Transverse colon (tissue), 4 donors: ENCODE results near the gene MTERF4. TPM values are rescaled to one million over a fixed set of nuclear protein-coding genes. Genes with fewer than 3 reads are reported as not detected.

Experiments
- DNase-seq: peaks from one replicate; pipeline ENCODE4 v3.0.0-alpha.2; 2019
- H3K27ac ChIP-seq, 4 donors: fragments of 200-600 bp; sonication (generic); 2 replicates each; pipeline ENCODE4 v1.5.1; 2016 to 2018; ENCODE audit warnings: inconsistent platforms in 4 of 4
- H3K27me3 ChIP-seq: fragments of 200-600 bp; sonication (generic); 2 replicates; pipeline ENCODE4 v1.5.1; 2017; ENCODE audit warnings: inconsistent platforms
- H3K36me3 ChIP-seq, 4 donors: fragments of 200-600 bp; sonication (generic); 2 replicates each; pipeline ENCODE4 v1.5.1; 2017 to 2019; ENCODE audit warnings: inconsistent platforms in 4 of 4
- H3K4me1 ChIP-seq, 4 donors: fragments of 200-600 bp; sonication (generic); 2 replicates each; pipeline ENCODE4 v1.5.1; 2017 to 2020; ENCODE audit warnings: inconsistent platforms in 4 of 4
- H3K4me3 ChIP-seq, 4 donors: fragments of 200-600 bp; sonication (generic); 1 replicate in 1 of 4; 2 replicates in 3 of 4; pipeline versions ENCODE4 v1.5.1 to v1.6.1; 2017 to 2019; ENCODE audit warnings: inconsistent platforms in 4 of 4
- H3K9me3 ChIP-seq, 2 donors: fragments of 200-600 bp; sonication (generic); 2 replicates each; pipeline ENCODE4 v1.5.1; 2017 to 2019; ENCODE audit warnings: inconsistent platforms in 2 of 2
- EP300 ChIP-seq: sonication (generic); formaldehyde crosslinking; IDR thresholded peaks from one replicate; pipeline ENCODE4 v1.6.1; 2017; ENCODE audit warnings: antibody characterized with exemption, low read depth
- POLR2A ChIP-seq: fragments of 450-650 bp; IDR thresholded peaks from one replicate; pipeline ENCODE4 v1.6.1; 2016; ENCODE audit warnings: antibody characterized with exemption, mild to moderate bottlenecking, moderate library complexity
- POLR2AphosphoS5 ChIP-seq, 3 donors: sonication (generic); formaldehyde crosslinking; IDR thresholded peaks; one replicate each; pipeline ENCODE4 v1.6.1; 2016; ENCODE audit warnings: antibody characterized with exemption in 3 of 3
- WGBS, 2 donors: methylation state at CpG; one replicate each; pipeline ENCODE4 v1.1.5; 2018; ENCODE audit warnings: low coverage in 1 of 2; 5-methylcytosine and 5-hydroxymethylcytosine counted together
- in situ Hi-C, 4 donors: fragments of 200-750 bp; cut with MboI; loops; one replicate each; pipeline versions ENCODE4 v1.15.0 to v1.15.1; 2017; ENCODE audit warnings: low sequenced_read_pairs in 3 of 4, low pct_ligation_motif_present in 1 of 4, low pct_unique_long_range_greater_than_20kb in 1 of 4
- intact Hi-C: fragments of 100-400 bp; cut with DNase I; formaldehyde crosslinking; loops from one replicate; pipeline ENCODE4 v1.15.1; 2023; ENCODE audit warnings: low total_unique reads
- total RNA-seq, 4 donors: library from RNA; depleted of rRNA; stranded (reverse); fragments of >200 nt; gene quantifications; one replicate each; pipeline ENCODE4 v1.1.0, GENCODE V29; 2016
- TF ChIP-seq, protein P1 (sequence below), 5 experiments: fragments of 200-600 bp in 3 of 5; fragments of 450-650 bp in 2 of 5; sonication (generic) in 3 of 5; IDR thresholded peaks; 1 replicate in 2 of 5; 2 replicates in 3 of 5; pipeline ENCODE4 v1.5.1; 2016 to 2017; ENCODE audit warnings: antibody characterized with exemption in 5 of 5, inconsistent platforms in 3 of 5, mild to moderate bottlenecking in 2 of 5, moderate library complexity in 1 of 5

The MTERF4 gene
- total RNA-seq, 4 donors from 2014 or later, result 25.4 to 161 (median 34.3) TPM

GRCh38 chr2:241114836-241115235 lies 12.7 kb upstream of the MTERF4 start:
- TF ChIP-seq POLR2AphosphoS5 (IDR thresholded peaks at IDR 0.05) (no peak), POLR2A (no peak)
- TF ChIP-seq, protein P1, sequence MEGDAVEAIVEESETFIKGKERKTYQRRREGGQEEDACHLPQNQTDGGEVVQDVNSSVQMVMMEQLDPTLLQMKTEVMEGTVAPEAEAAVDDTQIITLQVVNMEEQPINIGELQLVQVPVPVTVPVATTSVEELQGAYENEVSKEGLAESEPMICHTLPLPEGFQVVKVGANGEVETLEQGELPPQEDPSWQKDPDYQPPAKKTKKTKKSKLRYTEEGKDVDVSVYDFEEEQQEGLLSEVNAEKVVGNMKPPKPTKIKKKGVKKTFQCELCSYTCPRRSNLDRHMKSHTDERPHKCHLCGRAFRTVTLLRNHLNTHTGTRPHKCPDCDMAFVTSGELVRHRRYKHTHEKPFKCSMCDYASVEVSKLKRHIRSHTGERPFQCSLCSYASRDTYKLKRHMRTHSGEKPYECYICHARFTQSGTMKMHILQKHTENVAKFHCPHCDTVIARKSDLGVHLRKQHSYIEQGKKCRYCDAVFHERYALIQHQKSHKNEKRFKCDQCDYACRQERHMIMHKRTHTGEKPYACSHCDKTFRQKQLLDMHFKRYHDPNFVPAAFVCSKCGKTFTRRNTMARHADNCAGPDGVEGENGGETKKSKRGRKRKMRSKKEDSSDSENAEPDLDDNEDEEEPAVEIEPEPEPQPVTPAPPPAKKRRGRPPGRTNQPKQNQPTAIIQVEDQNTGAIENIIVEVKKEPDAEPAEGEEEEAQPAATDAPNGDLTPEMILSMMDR (IDR thresholded peaks at IDR 0.05), result no peak
- H3K36me3 ChIP-seq, result no peaks in the 10 kb centered on the region
- no peaks in the 10 kb centered on the region for H3K9me3 ChIP-seq
- no peak overlapping the region for H3K27ac ChIP-seq
- DNase-seq, result no peak
- H3K4me3 ChIP-seq, result no peak overlapping the region
- no peaks in the 10 kb centered on the region for H3K4me1 ChIP-seq
- intact Hi-C loops, result no loop called here
- H3K27me3 ChIP-seq, result no peaks in the 10 kb centered on the region
- in situ Hi-C loops, result no loop called here
- WGBS, 2 donors, result 92 to 100% methylated on average over 2 to 11 of the region's 11 CpGs

DNA sequence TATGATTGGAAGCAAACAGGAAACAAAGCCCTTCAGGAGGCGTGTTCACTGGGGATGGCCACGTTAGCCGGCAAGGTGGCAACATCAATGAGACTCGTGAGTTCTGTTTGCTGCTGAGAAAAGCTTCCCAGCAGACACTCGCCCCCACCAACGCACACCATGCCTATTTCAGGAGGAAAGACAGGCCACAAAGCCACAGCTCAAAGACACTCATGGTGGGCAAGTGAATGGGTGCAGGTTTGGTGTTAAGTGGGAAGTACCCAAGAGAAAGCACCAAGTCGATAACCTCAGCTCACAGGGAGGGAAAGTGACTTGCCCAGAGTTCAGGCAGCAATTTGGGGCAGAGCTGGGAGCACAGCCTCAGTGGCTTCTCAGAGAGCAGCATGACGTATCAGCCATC lies 10.5 kb upstream of the MTERF4 start:
- in situ Hi-C loops, result no loop called here
- no peaks in the 10 kb centered on the region for H3K9me3 ChIP-seq
- H3K36me3 ChIP-seq, result no peaks in the 10 kb centered on the region
- no peaks in the 10 kb centered on the region for H3K27me3 ChIP-seq
- H3K4me1 ChIP-seq, result no peaks in the 10 kb centered on the region
- H3K27ac ChIP-seq, result no peak overlapping the region
- DNase-seq, result no peak
- TF ChIP-seq EP300 (no peak), POLR2AphosphoS5 (IDR thresholded peaks at IDR 0.05) (no peak), POLR2A (no peak)
- TF ChIP-seq, protein P1 (IDR thresholded peaks at IDR 0.05), result no peak
- 53 to 70% methylated on average over 3 to 8 of the region's 8 CpGs for WGBS, 2 donors
- H3K4me3 ChIP-seq, result no peak overlapping the region
- intact Hi-C loops, result no loop called here

DNA sequence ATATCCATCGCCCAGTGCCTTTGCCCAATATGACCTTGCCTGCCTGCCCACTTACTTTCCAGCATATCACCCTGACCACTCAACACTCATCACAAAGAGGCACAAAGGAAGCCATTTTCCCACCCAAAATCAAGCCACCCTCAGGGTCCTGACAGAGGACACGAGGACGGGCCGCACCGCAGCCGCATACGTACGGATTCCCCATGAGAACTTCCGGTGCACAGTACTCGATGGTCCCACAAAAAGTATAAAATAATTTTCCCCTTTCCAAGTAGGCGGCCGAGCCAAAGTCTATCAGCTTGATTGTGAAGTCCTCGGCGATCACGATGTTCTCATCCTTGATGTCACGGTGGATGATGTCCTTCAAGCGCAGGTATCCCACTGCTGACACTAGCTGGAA lies 10.0 kb upstream of the MTERF4 start:
- no peak overlapping the region for H3K27ac ChIP-seq
- in situ Hi-C loops, result no loop called here

DNA sequence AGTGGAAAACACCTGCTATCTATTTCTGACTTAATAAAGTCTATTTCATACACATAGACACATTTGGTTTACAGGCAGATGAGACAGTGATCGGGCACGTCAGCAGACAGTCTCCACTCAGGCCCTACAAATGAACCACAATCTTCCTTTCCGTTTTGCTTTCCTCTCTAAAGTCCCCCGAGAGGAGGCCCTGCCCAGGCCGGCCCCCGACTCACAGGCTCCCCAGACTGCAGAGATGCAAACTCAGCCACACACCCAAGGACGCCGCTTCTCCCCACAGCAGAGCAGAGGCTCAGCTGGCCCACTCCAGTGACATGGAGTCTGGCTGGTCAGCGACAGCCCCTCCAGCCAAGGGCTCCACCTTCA lies 9.3 kb upstream of the MTERF4 start:
- in situ Hi-C loops, result no loop called here
- 67 to 80% methylated on average over 1 to 9 of the region's 9 CpGs for WGBS, 2 donors
- no peaks in the 10 kb centered on the region for H3K9me3 ChIP-seq
- H3K27me3 ChIP-seq, result no peaks in the 10 kb centered on the region
- H3K4me1 ChIP-seq, result no peaks in the 10 kb centered on the region
- no peak for DNase-seq
- intact Hi-C loops, result no loop called here
- H3K36me3 ChIP-seq, result no peaks in the 10 kb centered on the region
- H3K27ac ChIP-seq, result no peak overlapping the region
- no peak for TF ChIP-seq POLR2A
- TF ChIP-seq POLR2AphosphoS5 (IDR thresholded peaks at IDR 0.05), result no peak
- TF ChIP-seq, protein P1 (IDR thresholded peaks at IDR 0.05), result no peak
- TF ChIP-seq EP300, result no peak
- H3K4me3 ChIP-seq, result no peak overlapping the region

More for the DNA sequence above, 10.0 kb upstream of the MTERF4 start:
- Histone ChIP-seq H3K4me1 (no peaks in the 10 kb centered on the region), H3K27me3 (no peaks in the 10 kb centered on the region), H3K36me3 (no peaks in the 10 kb centered on the region), H3K4me3 (no peak overlapping the region), H3K9me3 (no peaks in the 10 kb centered on the region)
- WGBS, 2 donors, result 92% methylated on average over 13 to 17 of the region's 17 CpGs
- TF ChIP-seq, protein P1 (IDR thresholded peaks at IDR 0.05), result no peak
- no peak for TF ChIP-seq EP300
- intact Hi-C loops, result no loop called here
- DNase-seq, result no peak
